NB4 (cell line): ENCODE data around the gene EPAS1.

Experiments
- MYC ChIP-seq: IDR thresholded peaks from 2 replicates; pipeline ENCODE4 v1.6.1; 2011; ENCODE audit warnings: low read depth, low read length
- POLR2A ChIP-seq: IDR thresholded peaks from 2 replicates; pipeline ENCODE4 v1.6.1; 2011; ENCODE audit warnings: mild to moderate bottlenecking; ENCODE audit not compliant: insufficient read length; ENCODE audit errors: extremely low read depth
- TF ChIP-seq, protein P1 (sequence below): IDR thresholded peaks from one replicate; pipeline ENCODE4 v1.5.1; 2012; ENCODE audit warnings: low read depth, low read length

DNA sequence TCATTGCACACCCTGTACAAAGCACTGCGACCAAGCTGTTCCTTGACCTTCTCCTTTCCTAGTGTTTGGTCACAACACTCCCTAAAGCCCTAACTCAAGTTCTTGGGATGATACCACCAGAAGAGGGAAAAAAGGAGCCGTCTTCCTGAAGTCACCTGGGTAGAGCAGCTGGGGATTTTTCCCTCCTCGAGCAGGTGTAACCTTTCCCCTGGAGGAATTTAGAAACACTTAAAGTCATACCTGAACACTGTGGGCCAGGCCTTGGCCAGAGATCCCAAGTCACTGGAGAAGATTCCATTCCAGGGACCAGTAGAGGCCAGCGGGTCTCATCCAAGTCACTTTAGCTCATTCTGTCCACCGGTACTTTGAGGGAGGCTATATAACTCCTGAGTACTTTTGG is 13.2 kb downstream of the EPAS1 start:
- TF ChIP-seq POLR2A (no peak), MYC (no peak)
- TF ChIP-seq, protein P1, sequence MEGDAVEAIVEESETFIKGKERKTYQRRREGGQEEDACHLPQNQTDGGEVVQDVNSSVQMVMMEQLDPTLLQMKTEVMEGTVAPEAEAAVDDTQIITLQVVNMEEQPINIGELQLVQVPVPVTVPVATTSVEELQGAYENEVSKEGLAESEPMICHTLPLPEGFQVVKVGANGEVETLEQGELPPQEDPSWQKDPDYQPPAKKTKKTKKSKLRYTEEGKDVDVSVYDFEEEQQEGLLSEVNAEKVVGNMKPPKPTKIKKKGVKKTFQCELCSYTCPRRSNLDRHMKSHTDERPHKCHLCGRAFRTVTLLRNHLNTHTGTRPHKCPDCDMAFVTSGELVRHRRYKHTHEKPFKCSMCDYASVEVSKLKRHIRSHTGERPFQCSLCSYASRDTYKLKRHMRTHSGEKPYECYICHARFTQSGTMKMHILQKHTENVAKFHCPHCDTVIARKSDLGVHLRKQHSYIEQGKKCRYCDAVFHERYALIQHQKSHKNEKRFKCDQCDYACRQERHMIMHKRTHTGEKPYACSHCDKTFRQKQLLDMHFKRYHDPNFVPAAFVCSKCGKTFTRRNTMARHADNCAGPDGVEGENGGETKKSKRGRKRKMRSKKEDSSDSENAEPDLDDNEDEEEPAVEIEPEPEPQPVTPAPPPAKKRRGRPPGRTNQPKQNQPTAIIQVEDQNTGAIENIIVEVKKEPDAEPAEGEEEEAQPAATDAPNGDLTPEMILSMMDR, result no peak
